Left lung (tissue), 10 donors: ENCODE results near the gene GDF11. TPM values are rescaled to one million over a fixed set of nuclear protein-coding genes. Genes with fewer than 3 reads are reported as not detected.

Experiments
- ATAC-seq: fragments of 200-7000 bp; cut with Tn5 transposase; one replicate; pipeline ENCODE4 v1.9.1; 2020; ENCODE audit warnings: moderate library complexity
- DNase-seq, 4 donors: peaks; one replicate each; pipeline ENCODE4 v3.0.0-alpha.2; 2013 to 2020
- H3K27ac ChIP-seq, 2 donors: fragments of 200-600 bp; sonication (generic) in 1 of 2; one replicate each; pipeline versions ENCODE4 v1.5.0 to v1.8.0; 2020 to 2021
- H3K27me3 ChIP-seq, 2 donors: fragments of 200-600 bp; sonication (generic) in 1 of 2; one replicate each; pipeline versions ENCODE4 v1.5.0 to v1.8.0; 2020 to 2021
- H3K36me3 ChIP-seq, 2 donors: fragments of 200-600 bp; sonication (generic) in 1 of 2; one replicate each; pipeline versions ENCODE4 v1.5.0 to v1.8.0; 2020 to 2021
- H3K4me1 ChIP-seq, 2 donors: fragments of 200-600 bp; one replicate each; pipeline ENCODE4 v1.8.0; 2021
- H3K4me3 ChIP-seq, 2 donors: fragments of 200-600 bp; sonication (generic) in 1 of 2; one replicate each; pipeline versions ENCODE4 v1.5.0 to v1.8.0; 2020 to 2021; ENCODE audit warnings: mild to moderate bottlenecking in 1 of 2
- H3K9me3 ChIP-seq, 2 donors: fragments of 200-600 bp; sonication (generic) in 1 of 2; one replicate each; pipeline versions ENCODE4 v1.5.0 to v1.8.0; 2020 to 2021
- CTCF ChIP-seq, 2 donors: fragments of 200-600 bp; sonication (generic) in 1 of 2; IDR thresholded peaks; one replicate each; pipeline versions ENCODE4 v1.5.0 to v1.8.0; 2021; ENCODE audit warnings: antibody characterized with exemption in 2 of 2
- intact Hi-C, 2 donors: fragments of 100-400 bp; cut with DNase I; formaldehyde crosslinking; loops; one replicate each; pipeline versions ENCODE4 v1.11.2 to v1.14.2; 2022
- polyA plus RNA-seq, 6 donors: library from polyadenylated mRNA; unstranded; fragments of 120-200 nt; gene quantifications; one replicate each; pipeline ENCODE4 v1.2.1, GENCODE V29; 2013; ENCODE audit not compliant: insufficient read length in 6 of 6
- total RNA-seq, 2 donors: library from RNA; stranded (reverse); fragmentation: NEBNext Ultra II Directional; extraction: Animal tissue kit (Norgen Biotek cat#: 25700); gene quantifications; one replicate each; pipeline ENCODE4 v1.2.1, GENCODE V29; 2021
- donor health status: DM: no; HTN: yes; CAD: no.
- donor health status: DM: no; HTN: no; CAD: no.

Gene GDF11
- total and polyA plus RNA-seq, 8 donors = 7.6 to 20.2 (median 16.0) TPM

GRCh38 chr12:55733021-55733555 is 9.8 kb upstream of the GDF11 start:
- H3K36me3 ChIP-seq = no peaks in the 10 kb centered on the region
- peaks cover 11 to 38% of the 10 kb centered on the region in 2 donors for H3K4me1 ChIP-seq
- TF ChIP-seq CTCF (IDR thresholded peaks at IDR 0.05) = no peak
- ATAC-seq = no peak
- no peak for DNase-seq
- no peaks in the 10 kb centered on the region for H3K27me3 ChIP-seq
- no peak overlapping the region for H3K4me3 ChIP-seq
- intact Hi-C loops = no loop called here
- H3K27ac ChIP-seq = no peak overlapping the region
- no peaks in the 10 kb centered on the region for H3K9me3 ChIP-seq

GRCh38 chr12:55733858-55734257 is 9.1 kb upstream of the GDF11 start:
- no peak for TF ChIP-seq CTCF (IDR thresholded peaks at IDR 0.05)
- Histone ChIP-seq H3K27me3 (no peaks in the 10 kb centered on the region), H3K36me3 (no peaks in the 10 kb centered on the region), H3K4me1 (peaks cover 12 to 44% of the 10 kb centered on the region in 2 donors), H3K9me3 (no peaks in the 10 kb centered on the region), H3K4me3 (no peak overlapping the region), H3K27ac (no peak overlapping the region)
- ATAC-seq (no peak), DNase-seq (no peak)
- intact Hi-C loops = no loop called here

GRCh38 chr12:55734595-55734994 is 8.3 kb upstream of the GDF11 start:
- TF ChIP-seq CTCF (IDR thresholded peaks at IDR 0.05) = no peak
- Histone ChIP-seq H3K4me1 (peaks cover 12 to 40% of the 10 kb centered on the region in 2 donors), H3K9me3 (no peaks in the 10 kb centered on the region), H3K27ac (no peak overlapping the region), H3K36me3 (no peaks in the 10 kb centered on the region), H3K4me3 (no peak overlapping the region), H3K27me3 (no peaks in the 10 kb centered on the region)
- intact Hi-C loops = no loop called here
- DNase-seq (no peak), ATAC-seq (no peak)

DNA sequence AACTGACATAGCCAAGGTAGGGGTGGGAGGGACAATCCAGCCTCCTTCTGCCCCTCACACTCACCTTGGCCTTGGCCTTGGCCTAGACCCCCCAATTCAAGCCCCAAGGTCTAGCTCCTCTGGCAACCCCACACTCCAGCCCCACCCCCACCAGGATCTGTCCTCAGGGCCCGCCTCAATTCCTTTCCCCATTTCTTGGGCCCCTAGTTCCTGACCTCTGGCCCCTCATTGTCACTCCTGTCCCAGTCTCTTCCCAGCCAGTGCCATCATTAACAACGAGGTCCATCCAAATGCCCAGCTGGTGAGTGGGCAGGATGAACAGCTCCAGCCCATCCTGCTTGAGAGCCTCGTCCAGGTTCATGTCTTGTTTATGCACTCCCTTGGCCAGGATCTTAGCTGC is 6.8 kb upstream of the GDF11 start:
- intact Hi-C loops = no loop called here
- Histone ChIP-seq H3K36me3 (no peaks in the 10 kb centered on the region), H3K27ac (no peak overlapping the region), H3K4me1 (peaks cover 6 to 26% of the 10 kb centered on the region in 2 donors), H3K4me3 (no peak overlapping the region), H3K27me3 (no peaks in the 10 kb centered on the region), H3K9me3 (no peaks in the 10 kb centered on the region)
- ATAC-seq (no peak), DNase-seq (no peak)
- no peak for TF ChIP-seq CTCF (IDR thresholded peaks at IDR 0.05)

- DNase-seq (peak in 3 of 4 donors; percentile 70 to 86 (median 78)), ATAC-seq (peak; percentile 79)
- H3K27ac ChIP-seq = peak overlapping the region in 1 of 2 donors; percentile 88
Measured at GRCh38 chr12:55736780-55737580, 5.9 kb upstream of the GDF11 start.

More at GRCh38 chr12:55736780-55737580, 5.9 kb upstream of the GDF11 start:
- H3K4me3 ChIP-seq = no peak overlapping the region
- H3K4me1 ChIP-seq = peaks cover 6 to 18% of the 10 kb centered on the region in 2 donors
- TF ChIP-seq CTCF (IDR thresholded peaks at IDR 0.05) = peak; percentile 62 to 86
- intact Hi-C loops = no loop called here
- peaks cover 0 to 5% of the 10 kb centered on the region in 2 donors for H3K27me3 ChIP-seq
- no peaks in the 10 kb centered on the region for H3K9me3 ChIP-seq
- no peaks in the 10 kb centered on the region for H3K36me3 ChIP-seq
